Activated CD4-positive, alpha-beta T cell treated with anti-CD3 and anti-CD28 coated beads, Interleukin-2, amount 50 U/mL, for 24 hours (primary cell): ENCODE results near the gene ARTN.

Source experiments
- DNase-seq, 2 donors: peaks; one replicate each; pipeline ENCODE4 v3.0.0-alpha.2; 2020; ENCODE audit warnings: low read depth in 1 of 2, low spot score in 1 of 2

The ARTN gene

DNA sequence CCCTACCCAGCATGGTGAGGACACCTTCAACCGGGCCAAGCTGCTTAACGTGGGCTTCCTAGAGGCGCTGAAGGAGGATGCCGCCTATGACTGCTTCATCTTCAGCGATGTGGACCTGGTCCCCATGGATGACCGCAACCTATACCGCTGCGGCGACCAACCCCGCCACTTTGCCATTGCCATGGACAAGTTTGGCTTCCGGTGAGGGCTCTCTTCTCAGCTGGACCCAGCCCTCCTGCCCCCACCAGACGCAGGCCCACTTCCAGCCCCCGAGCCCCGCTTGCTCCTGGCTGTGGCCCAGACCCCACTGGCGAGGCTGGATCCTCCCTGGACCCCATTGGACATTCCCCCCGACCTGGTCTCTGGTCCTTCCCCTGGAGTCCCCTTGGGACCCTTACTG is 51.3 kb downstream of the ARTN start:
- no peak for DNase-seq

DNA sequence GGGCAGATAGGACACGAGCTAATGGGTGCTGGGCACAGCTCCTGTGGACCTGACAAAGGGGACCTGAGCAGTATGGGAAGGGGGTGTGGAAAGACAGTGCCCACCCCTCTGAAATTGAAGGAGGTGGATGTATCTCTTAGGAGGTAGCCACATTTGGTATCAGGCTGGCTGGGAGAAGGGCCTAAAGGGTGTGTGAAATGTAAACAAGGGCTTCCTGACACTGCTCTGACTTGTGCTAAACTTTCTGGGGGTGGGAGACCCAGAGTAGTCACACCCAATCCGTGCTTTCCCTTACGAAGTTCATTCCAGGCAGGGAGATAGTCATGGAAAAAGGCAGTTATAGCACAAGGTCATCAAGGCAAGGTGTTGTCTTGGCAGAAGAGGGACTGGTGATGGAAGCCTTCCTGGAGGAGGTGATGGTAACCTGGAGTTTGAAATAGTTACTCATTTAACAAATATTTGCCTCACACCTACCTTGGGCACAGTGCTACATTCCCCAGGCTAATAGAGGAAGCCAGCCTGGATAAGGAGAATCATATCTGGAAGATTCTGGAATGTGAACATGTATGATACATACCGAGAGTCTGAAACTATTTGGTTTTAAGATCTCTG is 52.5 kb downstream of the ARTN start:
- no peak for DNase-seq

DNA sequence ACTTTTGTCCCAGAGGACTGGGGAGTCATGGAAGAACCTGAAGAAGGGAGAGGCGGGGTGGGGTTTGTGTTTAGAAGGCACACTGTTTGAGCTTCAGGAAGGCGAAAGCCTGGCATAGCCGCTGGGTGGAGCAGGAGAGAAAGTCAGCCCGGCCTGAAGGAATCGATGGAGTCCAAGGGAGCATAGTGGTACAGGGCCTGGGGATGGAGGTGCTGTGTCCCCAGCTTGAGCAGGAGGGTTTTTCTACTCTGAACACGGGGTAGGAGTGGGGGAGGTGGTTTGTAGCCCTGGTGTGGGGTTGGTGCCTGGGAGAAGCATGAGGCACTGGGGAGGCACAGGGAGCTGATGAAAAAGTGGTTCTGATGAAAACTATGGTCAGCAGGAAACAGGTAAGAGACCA is 53.1 kb downstream of the ARTN start:
- DNase-seq: no peak
